HG03025 (cell line): ENCODE data around the gene TNPO3.

Experiments
- ATAC-seq: cut with Tn5 transposase; IDR thresholded peaks from one replicate; pipeline ENCODE4 v1.9.1; 2021; ENCODE audit warnings: mild to moderate bottlenecking, moderate library complexity; ENCODE audit not compliant: unreplicated experiment, low FRiP score

The TNPO3 gene

DNA sequence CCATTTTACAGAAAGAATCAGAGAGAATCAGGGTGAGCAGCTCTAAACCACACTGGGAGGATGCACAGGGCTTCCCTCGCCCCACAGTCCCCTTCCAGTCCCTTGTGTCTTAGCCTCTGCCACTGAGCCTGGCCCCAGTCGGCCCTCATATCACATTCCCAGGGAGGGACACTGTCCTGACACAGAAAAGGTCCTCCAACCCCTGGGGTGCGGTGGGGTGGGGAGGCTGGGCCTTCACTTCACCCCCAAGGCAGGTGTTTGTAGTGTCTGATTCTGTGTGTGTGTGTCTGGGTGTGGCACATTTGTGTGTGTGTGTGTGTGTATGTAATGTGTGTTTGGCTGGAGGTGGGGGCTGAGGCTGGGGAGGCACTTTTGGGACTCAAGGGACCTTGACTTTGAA, 142.6 kb downstream of the TNPO3 start:
- ATAC-seq = no peak

DNA sequence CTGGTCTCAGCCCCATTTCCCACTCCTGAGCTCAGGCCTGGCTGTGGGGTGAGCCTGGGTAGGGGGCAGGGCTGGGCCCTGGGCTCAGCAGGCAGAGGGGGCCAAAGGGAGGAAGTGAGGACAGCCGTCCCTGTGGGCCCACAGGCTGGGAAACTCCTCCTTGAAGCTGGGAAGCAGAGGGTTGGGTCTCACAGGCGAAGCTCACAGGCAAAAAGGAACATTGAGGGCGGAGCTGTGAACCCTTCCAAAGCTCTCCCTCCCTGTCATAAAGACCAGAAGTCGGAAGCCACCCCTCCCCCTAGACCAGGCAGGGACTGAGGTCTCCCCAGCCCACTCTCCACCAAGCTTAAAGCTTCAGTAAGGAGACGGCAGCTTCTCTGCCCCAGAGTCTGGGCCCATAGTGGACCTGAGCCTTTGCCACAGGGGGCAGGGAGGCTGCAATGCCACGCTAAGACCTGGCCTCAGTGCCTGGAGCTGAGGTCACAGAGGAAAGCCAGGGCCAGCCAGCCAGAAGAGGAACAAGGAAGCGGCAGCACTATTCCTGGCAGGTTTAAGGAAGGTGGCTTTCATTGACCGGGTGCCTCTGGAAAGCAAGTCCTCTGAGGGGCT, 143.4 kb downstream of the TNPO3 start:
- ATAC-seq = no peak

DNA sequence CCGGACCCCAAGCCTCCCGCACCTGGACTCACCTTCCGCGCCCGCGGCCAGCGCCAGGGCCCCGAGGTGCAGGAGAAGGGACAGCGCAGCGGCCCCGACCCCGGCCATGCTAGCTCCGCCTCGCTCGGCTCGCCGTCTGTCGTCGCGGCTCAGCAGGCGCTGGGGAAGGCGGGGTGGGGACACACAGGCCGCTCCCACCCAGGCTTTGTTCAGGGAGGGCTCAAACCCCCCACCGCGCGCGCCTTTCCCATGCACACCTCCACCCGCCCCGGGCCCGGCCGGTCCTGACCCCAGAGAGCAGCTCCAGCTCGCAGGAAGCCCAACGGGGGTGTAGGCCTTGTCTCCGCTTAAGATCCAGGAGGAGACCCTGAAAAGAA, 144.4 kb downstream of the TNPO3 start, which contains the start of gene KCP:
Gene KCP, minus strand, starts transcription at position 141 of the 377 bp plus-strand sequence. Its CDS starts 33 bp downstream, at position 108.
- ATAC-seq = no peak

DNA sequence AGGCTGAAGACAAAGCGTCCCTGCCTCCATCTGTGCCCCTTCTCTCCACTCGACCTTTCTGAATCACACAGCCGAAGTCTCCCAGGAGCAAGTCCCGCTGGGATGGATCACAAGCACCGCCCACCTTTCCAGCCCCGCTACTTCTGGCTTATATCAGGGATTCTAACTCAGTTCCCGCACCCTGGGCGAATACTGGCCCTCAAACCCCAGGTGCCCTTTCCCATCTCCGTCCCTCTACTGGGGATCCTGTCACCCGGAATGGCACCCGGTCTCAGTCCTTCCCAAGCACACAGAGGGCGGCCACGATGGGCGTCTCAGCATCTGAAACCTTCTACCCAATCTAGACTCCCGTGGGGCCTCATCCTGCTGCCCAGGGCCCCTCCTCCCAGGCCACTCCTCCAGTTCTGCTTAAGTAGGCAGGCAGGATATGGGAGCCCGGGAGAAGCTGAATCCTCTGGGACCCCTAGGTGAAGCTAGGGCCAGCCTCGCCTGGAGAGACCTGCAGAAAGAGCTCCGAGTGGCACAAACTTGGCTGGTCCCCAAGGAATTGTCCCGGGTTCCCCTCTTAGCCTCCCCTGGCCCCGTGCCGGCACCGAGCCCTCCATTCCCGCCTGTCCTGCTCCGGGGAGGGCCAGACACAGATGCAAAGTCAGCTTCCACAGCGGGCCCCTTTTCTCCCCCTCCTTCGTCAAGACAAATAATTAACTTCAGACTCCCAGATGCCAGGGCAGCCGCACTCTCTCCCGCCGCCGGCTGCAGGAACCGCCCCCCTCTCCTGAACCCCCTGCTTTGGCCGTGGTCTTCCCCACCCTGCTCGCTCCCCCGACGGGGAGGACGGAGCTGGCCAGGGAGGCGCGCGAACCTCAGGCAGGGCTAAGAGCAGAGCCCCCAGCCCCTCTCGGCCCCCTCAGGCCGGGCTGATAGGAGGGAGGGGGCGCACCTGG, 145.0 kb downstream of the TNPO3 start:
- no peak for ATAC-seq

DNA sequence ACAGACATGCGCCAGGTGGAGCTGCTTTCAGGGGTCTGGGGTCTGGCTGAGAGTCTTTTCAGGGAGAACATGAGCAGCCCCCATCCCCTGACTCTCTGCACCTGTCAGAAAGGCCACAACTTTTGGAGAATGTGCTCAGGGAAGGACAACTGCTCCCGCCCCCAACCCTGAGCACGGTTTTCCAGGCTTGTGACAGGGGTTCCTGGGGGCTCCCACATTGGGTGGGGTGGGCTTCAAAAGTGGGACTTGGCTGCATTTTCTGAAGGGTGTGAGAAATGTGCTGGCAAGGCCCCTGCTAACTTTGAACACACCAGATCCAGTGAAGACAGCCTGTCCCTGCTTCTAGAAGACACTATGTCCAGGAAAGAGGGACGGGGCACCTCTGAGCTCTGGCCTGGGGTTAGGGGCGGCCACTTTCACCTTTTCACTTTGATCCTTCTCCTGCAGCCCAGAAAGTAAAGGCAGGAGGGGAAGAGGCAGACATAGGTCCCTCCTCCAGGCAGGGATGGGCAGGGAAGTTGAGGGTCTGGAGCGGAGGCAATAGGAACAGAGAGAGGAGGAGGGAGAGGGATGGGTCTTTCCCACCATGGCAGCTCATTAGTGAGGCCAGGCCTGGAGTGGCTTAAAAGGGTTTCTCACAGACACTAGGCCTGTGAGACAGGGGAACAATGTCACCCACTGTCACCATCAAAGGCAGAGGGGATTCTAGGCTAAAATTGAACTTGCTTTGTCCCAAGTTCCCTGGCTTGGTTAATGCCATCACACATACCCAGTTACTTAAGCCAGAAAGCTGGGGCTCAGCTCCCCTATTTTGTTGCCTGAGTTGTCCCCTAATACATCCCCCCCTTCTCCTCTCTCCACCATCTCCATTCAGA, 145.9 kb downstream of the TNPO3 start:
- ATAC-seq = no peak

DNA sequence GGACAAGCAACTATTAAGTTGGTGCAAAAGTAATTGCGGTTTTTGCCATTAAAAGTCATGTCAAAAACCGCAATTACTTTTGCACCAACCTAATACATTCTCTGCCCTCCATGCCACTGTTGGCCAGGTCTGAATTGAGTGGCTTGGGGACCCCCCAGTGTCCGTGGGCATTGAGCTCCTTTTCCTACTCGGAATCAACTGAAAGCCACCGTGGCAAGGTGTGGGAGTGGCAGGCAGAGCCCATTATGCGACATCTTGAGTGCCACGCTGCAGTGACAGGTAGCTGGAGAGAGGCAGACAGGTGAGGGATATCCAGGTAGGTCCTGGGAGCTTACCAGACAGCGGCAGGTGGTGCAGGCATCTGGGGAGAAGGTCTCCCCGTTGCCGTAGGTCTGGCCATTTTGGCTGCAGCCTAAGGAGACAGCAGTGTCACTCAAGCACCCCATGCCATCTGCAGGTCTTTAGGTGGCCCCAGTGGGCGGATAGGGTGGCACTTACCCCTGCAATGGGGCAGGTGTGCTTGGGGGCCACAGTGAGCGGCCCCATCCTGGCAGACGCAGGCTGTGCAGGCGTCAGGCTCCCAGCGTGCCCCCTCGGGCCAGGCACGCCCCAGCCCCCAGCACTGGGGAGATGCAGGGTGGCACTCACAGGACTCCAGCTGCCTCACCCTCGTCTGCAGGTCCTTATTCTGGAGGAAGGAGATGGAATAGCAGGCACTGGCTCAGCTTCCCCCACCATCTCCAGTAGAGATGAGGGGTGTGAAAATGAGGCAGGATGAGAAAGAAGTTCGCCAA, 147.9 kb downstream of the TNPO3 start:
- ATAC-seq = no peak

DNA sequence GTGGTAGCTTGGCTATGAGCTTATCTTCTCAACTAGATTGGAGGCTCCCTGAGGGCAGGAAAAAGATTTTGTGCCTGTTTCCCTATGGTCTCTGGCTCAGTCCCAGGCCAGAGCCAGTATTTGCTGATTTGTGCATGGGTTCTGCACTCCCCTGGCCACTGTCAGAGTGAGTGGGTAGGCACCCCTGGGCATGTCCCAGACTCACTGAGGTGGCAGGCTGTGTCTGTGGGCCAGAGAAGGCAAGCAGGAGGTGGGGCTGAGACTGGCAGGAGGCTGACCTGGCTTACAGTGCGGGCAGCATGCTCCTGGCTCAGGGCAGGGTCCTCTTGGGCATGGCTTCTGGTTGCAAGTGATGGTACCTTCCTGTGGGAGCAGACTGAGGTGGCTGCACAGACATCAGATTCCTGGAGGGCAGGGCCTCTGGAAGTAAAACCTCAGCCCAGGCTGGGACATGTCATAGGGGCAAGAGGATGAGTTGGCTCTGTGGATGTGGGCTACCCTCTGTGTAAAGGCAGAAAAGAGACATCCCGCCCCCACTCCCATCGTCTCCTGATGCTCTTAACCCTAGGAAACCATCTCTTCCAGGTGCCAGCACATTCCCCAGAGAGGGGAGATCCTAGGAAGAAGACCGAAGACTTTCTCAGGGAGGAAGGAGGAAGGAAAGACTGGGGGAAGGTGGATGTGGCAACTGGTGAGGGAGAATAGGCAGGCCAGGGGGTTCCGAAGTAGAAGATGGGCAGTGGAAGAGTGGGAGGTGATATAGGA, 148.7 kb downstream of the TNPO3 start:
- no peak for ATAC-seq

DNA sequence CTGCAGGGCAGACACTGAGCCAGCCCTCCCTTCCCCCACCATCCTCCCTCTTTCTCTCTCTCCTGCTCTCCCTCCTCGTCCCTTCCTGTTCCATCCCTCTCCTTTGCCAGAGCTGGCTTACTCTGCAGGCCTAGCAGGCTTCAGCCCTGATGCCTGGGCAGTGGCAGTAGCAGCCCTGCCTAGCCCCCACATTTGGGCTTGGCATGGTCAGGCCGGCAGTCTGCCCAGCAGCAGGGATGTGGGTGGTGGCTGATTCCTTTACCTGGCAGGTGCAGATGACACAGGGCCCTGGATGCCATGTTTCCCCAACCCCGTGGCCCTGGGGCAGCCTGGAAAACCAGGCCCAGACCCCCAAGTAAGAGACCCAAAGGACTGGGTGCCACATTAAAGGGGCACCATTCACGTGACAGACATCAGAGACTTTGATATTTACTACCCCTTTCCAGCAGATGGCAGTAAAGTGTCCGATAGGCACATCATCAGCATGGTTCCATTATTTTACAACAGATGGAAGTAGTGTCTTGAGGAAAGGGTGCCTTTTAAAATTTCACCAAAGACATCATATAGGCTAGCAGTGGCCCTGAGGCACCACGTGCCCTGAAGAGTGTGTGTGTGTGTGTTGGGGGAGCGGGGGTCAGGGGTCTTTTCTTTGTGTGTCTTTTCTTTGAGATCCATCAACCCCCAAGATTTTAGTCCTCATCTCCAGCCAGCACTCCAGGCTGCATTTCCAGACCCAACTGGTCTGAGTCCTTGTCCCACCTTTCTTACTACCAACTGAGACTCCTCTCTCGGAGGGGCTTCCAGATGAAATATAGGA, 150.3 kb downstream of the TNPO3 start:
- ATAC-seq = no peak
